H1 (cell line): Measurements from ENCODE around the gene USP49. TPM values are rescaled to one million over a fixed set of nuclear protein-coding genes. Genes with fewer than 3 reads are reported as not detected.
A peak's percentile ranks its signal among the peaks of the same experiment; 100 is the strongest.

Experiments used
- HDAC2 ChIP-seq, 2 experiments: fragments of 300-600 bp in 1 of 2; sonication (generic) in 1 of 2; IDR thresholded peaks; 2 replicates each; pipeline ENCODE4 v1.6.1; 2011 to 2012; ENCODE audit warnings: low read depth in 2 of 2, low read length in 2 of 2, mild to moderate bottlenecking in 2 of 2, moderate library complexity in 2 of 2, borderline replicate concordance in 1 of 2, inconsistent platforms in 1 of 2
- polyA plus RNA-seq, 7 experiments: library from polyadenylated mRNA; depleted of rRNA in 3 of 7; stranded (reverse) in 5 of 7; unstranded in 2 of 7; fragments of >200 nt in 5 of 7; fragments of 200-250 nt in 2 of 7; gene quantifications; 1 replicate in 5 of 7; 2 replicates in 1 of 7; 4 replicates in 1 of 7; pipeline versions ENCODE4 v1.2.1 to v1.2.3, GENCODE V29; 2011 to 2013; ENCODE audit warnings: missing spikeins in 2 of 7, mixed read lengths in 2 of 7
- total RNA-seq: library from RNA; stranded (reverse); fragmentation: NEBNext Ultra II Directional; extraction: Animal tissue kit (Norgen Biotek cat#: 25700); gene quantifications from 2 replicates; pipeline ENCODE4 v1.2.1, GENCODE V29; 2021
- TF ChIP-seq, protein P1 (sequence below): fragments of 300-600 bp; sonication (generic); IDR thresholded peaks from 2 replicates; pipeline ENCODE4 v1.7.1; 2012; ENCODE audit warnings: low read length, moderate library complexity, mild to moderate bottlenecking, inconsistent platforms; ENCODE audit not compliant: insufficient replicate concordance

The USP49 gene
- total and polyA plus RNA-seq, 2 of the 8 experiments (the other 6 are each of a cell fraction or from before 2014, with no cell fraction given), result 6.9 to 24.4 TPM

DNA sequence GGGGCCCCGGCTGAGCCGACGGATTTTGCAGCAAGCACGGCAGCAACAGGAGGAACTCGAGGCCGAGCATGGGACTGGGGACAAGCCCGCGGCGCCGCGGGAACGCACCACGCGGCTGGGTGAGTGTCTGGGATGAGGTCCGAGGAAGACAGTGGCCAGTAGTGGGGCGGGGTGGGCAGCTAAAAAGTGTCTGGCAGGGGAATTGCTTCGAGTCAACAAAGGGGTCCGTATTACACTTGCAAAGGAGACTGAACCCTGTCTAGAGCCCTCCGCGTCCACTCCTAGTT lies 26.5 kb upstream of the USP49 start (continued):
- TF ChIP-seq, protein P1, sequence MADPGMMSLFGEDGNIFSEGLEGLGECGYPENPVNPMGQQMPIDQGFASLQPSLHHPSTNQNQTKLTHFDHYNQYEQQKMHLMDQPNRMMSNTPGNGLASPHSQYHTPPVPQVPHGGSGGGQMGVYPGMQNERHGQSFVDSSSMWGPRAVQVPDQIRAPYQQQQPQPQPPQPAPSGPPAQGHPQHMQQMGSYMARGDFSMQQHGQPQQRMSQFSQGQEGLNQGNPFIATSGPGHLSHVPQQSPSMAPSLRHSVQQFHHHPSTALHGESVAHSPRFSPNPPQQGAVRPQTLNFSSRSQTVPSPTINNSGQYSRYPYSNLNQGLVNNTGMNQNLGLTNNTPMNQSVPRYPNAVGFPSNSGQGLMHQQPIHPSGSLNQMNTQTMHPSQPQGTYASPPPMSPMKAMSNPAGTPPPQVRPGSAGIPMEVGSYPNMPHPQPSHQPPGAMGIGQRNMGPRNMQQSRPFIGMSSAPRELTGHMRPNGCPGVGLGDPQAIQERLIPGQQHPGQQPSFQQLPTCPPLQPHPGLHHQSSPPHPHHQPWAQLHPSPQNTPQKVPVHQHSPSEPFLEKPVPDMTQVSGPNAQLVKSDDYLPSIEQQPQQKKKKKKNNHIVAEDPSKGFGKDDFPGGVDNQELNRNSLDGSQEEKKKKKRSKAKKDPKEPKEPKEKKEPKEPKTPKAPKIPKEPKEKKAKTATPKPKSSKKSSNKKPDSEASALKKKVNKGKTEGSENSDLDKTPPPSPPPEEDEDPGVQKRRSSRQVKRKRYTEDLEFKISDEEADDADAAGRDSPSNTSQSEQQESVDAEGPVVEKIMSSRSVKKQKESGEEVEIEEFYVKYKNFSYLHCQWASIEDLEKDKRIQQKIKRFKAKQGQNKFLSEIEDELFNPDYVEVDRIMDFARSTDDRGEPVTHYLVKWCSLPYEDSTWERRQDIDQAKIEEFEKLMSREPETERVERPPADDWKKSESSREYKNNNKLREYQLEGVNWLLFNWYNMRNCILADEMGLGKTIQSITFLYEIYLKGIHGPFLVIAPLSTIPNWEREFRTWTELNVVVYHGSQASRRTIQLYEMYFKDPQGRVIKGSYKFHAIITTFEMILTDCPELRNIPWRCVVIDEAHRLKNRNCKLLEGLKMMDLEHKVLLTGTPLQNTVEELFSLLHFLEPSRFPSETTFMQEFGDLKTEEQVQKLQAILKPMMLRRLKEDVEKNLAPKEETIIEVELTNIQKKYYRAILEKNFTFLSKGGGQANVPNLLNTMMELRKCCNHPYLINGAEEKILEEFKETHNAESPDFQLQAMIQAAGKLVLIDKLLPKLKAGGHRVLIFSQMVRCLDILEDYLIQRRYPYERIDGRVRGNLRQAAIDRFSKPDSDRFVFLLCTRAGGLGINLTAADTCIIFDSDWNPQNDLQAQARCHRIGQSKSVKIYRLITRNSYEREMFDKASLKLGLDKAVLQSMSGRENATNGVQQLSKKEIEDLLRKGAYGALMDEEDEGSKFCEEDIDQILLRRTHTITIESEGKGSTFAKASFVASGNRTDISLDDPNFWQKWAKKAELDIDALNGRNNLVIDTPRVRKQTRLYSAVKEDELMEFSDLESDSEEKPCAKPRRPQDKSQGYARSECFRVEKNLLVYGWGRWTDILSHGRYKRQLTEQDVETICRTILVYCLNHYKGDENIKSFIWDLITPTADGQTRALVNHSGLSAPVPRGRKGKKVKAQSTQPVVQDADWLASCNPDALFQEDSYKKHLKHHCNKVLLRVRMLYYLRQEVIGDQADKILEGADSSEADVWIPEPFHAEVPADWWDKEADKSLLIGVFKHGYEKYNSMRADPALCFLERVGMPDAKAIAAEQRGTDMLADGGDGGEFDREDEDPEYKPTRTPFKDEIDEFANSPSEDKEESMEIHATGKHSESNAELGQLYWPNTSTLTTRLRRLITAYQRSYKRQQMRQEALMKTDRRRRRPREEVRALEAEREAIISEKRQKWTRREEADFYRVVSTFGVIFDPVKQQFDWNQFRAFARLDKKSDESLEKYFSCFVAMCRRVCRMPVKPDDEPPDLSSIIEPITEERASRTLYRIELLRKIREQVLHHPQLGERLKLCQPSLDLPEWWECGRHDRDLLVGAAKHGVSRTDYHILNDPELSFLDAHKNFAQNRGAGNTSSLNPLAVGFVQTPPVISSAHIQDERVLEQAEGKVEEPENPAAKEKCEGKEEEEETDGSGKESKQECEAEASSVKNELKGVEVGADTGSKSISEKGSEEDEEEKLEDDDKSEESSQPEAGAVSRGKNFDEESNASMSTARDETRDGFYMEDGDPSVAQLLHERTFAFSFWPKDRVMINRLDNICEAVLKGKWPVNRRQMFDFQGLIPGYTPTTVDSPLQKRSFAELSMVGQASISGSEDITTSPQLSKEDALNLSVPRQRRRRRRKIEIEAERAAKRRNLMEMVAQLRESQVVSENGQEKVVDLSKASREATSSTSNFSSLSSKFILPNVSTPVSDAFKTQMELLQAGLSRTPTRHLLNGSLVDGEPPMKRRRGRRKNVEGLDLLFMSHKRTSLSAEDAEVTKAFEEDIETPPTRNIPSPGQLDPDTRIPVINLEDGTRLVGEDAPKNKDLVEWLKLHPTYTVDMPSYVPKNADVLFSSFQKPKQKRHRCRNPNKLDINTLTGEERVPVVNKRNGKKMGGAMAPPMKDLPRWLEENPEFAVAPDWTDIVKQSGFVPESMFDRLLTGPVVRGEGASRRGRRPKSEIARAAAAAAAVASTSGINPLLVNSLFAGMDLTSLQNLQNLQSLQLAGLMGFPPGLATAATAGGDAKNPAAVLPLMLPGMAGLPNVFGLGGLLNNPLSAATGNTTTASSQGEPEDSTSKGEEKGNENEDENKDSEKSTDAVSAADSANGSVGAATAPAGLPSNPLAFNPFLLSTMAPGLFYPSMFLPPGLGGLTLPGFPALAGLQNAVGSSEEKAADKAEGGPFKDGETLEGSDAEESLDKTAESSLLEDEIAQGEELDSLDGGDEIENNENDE, result no peak
- TF ChIP-seq HDAC2 (IDR thresholded peaks at IDR 0.05; ENCODE audit: borderline replicate concordance in 1 of 2, low read depth in 2 of 2, low read length in 2 of 2), result peak in 1 of 2 experiments; percentile 3; a peak in 1 of 4 replicates
- TF ChIP-seq, all 59 proteins: peak for 3
